HG02588 (cell line): Measurements from ENCODE around the gene CASP7.

ENCODE experiments used
- ATAC-seq: cut with Tn5 transposase; IDR thresholded peaks from one replicate; pipeline ENCODE4 v1.9.1; 2021; ENCODE audit warnings: mild to moderate bottlenecking, moderate library complexity; ENCODE audit not compliant: unreplicated experiment

Gene CASP7

DNA sequence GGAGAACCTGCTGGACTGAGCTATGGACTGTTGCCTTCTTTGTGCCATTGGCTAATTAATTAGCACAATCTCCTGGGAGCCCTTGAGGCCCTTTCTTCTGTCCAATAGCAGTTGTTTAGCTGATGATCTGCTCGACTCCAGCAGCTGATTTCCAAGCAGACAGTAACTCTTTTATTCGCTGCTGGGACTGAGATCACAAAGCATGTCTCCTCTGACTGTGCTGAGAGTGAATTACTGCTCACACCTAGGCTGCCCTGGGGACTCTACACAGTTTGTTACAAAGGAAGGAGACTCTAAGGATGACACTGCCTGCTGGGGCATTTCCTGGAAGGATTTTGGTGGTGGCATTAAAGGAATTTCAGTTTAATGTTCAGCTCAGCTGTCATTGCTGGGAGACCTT lies 31.4 kb downstream of the CASP7 start:
- ATAC-seq: no peak

DNA sequence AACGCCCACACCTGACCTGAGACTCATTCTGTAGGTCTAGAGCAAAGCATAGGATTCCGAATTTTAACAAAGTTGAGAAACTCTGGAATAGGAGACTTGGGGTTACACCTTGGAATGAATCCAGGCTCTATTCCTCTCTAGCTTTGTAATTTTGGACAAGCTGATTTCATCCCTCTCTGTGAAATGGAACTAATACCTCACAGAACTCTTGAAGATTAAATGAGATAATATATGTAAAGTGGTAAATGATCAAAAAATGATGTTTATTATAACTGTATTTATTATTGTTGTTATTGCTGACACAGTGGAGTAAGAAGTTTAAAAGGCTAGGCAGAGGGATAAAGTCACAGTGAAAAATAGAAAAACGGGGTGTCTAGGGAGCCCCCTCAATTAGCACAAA lies 32.3 kb downstream of the CASP7 start:
- ATAC-seq: no peak

DNA sequence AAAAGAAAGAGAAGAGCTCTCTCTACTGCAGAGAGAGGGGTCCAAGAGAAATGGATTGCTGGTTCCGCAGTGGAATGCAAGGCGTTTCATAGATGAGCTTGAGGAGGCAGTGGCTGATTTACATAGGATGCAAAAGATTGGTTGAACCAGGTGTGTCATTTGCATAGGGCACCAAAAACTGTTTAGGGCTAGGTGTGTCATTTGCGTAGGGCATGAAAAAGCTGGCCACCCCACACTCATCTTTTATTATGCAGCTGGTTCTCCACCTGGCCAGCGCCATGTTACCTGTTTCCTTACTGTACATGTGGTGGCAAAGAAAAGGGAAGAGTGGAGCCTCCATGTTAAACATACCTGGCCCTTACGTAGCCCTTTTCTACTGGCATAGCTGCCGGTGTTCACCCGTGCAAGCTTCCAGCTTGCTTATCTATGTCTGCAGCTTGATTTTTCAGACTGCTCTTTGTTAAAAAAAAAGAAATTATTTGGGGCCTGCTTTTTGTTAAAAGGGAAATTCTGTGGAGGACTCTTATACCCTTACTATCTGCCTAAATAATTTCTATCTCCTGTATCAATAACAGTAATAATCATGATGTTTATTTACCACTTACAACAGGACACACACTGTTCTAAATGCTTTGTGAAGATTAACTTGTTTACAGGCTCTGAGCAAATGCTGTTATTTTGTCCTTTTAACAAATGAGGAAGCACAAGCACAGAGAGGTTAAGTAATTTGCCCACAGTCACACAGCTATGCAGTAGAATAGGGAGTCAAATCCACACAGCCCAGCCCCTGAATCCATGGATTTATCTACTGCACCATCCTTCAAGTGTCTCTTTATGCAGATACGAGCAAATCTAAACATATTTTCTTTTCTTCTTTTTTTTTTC lies 33.3 kb downstream of the CASP7 start:
- ATAC-seq: no peak

DNA sequence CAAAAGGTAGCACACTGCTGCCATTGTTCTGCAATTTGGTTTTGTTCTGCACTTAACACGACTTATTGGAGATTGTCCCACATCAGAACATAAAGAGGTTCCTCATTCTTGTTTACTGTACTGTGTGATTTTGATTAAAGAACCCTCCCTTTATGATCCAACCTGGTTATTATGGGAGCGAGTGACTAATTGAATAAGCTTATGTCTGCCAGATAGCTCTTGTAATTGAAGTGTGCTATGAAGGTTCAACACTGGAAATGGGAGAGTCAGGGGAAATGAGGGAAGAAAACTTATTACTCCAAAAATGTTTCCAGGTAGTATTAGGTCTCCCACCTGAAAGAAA lies 33.9 kb downstream of the CASP7 start:
- no peak for ATAC-seq

DNA sequence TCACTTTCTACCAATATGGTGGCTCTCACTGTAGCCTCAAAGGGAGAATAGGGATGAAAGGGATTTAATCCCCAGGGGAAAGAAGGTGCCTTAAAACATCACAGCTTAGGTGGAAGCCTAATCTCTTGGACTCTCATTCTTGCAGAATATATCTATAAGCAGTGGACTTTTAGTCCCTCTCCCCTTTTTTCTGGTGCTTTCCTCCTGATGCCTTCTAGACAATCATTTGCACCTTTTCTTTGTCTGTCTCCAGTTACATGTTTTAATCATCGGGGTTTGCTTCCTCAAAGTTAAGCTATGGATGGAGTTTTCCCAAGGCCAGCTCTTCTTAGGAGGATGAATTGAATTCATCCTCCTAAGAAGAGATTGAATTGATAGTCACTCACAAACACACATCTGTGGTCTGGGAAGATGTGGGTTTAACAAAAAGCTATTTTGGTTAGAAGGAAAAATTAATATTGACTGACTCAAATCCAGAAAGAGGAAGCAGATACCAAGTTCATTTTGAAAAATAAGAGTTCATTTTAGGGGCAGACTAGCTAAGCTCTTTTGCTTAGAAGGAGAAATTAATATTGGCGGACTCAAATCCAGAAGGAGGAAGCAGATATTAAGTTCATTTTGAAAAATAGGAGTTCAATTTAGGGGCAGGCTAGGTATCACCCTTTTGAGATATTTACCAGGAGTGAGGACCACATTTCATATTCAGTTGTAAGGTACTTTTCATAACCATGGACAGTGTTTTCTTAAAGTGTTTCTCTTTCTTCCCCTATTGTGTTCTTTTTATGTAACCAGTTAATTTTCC lies 36.6 kb downstream of the CASP7 start:
- ATAC-seq: no peak

DNA sequence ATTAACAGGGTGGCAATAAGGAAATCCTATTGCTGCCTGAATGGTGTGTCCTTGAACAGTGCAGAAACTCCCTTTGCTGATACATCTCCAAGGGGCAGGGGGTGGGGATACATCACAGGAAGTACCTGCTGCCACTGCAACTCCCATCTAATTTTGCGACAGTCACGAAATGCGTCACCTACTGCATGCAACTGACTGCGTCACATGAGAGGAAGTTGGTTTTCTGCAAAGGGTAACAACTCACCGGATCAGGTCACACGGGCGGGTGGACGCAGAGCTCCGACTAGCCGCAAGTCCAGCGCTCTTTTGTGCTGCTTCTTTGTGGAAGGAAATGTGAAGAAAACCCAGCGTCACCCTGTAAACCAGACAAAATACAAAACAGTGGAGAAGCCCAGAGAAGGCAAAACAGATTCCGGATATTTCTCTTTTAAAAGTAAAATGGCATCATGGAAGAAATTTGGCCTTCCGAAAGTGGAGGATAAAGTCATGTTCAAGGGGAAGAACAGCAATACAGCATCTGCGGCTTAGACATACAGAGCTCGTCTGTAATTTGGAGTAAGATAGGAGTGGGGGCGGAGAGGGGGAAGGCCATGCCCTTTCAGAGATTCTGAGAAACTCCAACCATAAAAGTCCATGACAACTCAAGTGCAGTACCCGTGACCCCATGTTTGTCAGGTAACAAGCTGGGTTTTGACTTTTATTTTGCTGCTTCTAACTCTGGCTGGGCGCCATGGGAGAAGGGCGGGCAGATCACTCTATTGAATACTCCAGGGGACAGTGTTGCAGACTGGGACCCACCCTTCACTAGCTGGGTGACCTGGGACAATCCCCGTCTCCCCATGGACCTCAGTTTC lies 39.5 kb downstream of the CASP7 start:
- no peak for ATAC-seq

- ATAC-seq: no peak
Observed at GRCh38 chr10:113720386-113720785, 40.7 kb downstream of the CASP7 start.

DNA sequence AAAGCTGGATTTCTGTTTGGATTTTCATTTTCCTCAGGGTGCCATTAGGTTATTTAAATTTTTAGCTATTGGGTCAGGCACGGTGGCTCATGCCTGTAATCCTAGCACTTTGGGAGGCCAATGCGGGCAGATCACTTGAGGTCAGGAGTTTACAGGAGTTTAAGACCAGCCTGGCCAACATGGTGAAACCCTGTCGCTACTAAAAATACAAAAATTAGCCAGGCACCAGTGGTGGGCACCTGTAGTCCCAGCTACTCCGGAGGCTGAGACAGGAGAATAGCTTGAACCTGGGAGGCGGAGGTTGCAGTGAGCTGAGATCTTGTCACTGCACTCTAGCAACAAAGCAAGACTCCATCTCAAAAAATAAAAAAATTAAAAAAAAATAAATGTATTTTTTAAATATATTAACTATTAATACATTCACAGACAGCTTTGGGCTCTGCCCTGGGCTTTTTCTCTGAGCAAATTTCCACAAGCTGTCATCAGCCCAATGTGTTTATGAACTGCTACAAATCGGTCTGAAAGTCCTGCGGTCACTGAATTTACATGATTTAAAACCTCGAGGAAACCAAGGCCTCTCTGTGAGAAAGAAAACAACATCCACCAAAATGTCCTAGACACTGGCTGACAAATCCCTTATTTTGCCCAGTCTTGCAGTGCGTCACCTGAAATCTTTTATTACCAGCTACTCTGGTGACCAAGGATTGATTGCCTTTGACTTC lies 52.6 kb downstream of the CASP7 start:
- no peak for ATAC-seq

DNA sequence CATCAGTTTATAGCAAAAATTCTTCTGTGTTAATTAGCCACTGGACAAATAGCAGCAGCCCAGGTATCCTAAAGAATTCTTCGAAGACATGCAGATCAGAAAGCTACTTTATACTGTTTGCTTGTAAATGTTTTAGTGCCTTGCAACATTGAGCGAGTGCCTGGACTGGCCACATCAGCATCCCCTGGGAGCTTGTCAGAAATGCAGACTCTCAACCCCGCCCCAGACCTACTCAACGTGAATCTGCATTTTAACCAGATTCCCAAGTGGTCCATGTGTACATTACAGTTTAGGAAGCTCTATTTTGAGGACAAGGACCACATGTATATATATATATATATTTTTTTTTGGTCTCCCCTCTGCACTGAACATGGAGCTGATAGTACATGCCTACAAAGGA lies 53.3 kb downstream of the CASP7 start:
- ATAC-seq: no peak

- ATAC-seq: no peak
Observed at GRCh38 chr10:113733635-113734034, 53.9 kb downstream of the CASP7 start.

DNA sequence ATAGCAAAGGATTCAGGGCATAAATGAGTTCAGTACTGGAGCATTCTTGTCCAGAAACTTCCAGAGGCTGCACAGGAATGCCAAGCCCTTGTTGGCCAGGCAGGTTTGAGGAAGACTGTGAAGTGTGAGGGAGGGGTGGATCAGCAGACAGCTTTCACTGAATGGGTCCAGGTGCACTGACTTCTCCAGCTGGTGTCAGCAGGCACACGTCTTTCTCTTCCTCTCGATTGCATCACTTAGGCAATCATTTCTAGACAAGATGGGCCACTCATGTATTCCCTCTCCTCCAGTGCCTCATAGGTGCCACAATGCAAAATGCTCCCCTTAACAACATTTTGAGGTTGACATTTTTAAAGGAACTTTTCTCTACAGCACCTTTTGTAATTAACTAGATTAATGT lies 56.2 kb downstream of the CASP7 start:
- peak; percentile 84 for ATAC-seq

GRCh38 chr10:113736576-113736975 lies 56.9 kb downstream of the CASP7 start:
- ATAC-seq: no peak

- no peak for ATAC-seq
Observed at GRCh38 chr10:113739031-113739430, 59.3 kb downstream of the CASP7 start.

GRCh38 chr10:113739577-113739976 lies 59.9 kb downstream of the CASP7 start:
- no peak for ATAC-seq

- ATAC-seq: no peak
Observed at GRCh38 chr10:113740850-113741249, 61.1 kb downstream of the CASP7 start.

- no peak for ATAC-seq
Observed at GRCh38 chr10:113742466-113742865, 62.8 kb downstream of the CASP7 start.

GRCh38 chr10:113743594-113743993 lies 63.9 kb downstream of the CASP7 start:
- ATAC-seq: no peak

DNA sequence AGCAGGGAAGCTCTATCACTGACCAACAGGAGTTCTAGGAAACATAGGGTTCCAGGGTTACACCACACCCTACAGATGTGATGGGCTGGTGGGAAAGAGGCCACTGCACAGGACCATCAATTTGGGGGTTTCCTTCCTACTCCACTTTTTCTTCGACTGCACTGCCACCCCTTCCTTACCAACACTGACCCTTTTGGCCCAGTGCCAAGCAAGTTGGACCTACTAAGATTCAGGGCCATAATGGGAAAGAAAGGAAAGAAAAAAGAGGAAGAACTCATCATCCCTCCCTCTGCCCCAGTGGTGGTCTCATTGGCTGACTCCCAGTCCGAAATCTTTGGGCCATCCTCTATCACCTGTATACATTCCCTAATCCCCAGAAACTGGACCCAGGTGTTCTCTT lies 65.7 kb downstream of the CASP7 start:
- ATAC-seq: no peak

DNA sequence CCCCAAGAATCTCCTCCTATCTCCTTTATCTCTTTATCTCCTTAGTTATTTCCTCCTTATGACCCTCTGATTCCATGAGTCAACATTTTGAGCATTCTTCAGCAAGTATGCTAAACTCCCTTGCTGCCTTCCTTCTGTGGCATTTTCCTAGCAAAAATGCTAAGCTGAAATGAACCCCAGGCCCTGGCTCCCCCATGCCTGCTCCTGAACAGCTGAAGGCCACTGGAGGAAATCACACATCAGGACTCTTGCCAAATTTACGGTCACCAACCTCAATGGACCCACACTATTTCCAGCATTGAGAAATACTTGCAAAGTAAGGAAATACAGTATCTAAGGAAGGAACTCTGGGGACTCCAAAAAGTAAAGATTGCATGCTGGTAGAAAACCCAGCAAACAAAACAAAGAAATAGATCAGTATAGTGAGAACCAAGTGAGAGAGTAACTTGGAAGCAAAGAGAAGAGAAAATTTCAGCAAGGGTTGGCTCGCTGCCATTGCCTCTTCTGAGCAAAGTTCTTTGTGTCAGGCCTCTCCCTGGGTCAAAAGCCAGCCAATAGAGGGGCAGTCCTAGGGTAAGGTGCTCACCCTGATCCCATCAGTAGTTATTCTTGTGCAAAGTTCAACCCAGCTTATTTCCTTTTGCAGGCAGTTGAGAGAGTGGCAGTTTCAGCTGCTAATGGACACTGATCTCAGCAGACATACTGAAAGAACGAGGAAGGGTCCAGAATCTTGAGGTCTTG lies 66.7 kb downstream of the CASP7 start:
- ATAC-seq: no peak

DNA sequence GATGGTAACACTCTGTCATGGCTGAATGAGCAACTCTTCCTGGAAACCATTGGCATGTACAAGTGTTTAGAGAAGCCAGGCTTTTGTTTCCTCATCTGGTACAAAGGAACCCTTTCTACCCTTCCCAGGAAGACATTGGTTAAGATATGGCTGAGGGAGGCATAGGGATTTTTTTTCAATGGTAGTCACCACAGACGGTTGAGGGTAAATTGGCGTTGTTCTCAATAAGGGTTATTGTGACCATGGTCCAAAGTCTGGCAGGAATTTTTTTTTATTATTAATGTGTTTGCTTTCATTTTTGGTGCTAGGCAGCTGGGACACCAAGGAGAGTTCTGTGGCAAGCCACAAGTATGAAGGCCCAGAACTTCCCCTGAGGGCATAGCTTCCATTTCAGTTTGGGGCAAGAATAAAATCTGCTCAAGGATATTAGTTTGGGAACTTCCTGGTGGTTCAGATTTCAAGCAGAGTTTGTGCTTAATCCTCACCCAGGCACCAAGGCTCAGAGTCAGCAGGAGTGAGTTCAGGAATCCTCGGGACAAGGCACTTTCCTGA lies 71.5 kb downstream of the CASP7 start, which contains the start of gene PLEKHS1:
TSS of gene PLEKHS1 (plus strand) at position 502 of the 552 bp plus-strand sequence. CDS start 3,596 bp downstream, outside the sequence.
- no peak for ATAC-seq
